DMS79 (cell line): ENCODE results near the gene CCDC88C.
A peak's percentile ranks its signal among the peaks of the same experiment; 100 is the strongest.

Experiments used
- DNase-seq: peaks from one replicate; lab custom pipeline; 2025; lab: John Stamatoyannopoulos, UW

CCDC88C gene

DNA sequence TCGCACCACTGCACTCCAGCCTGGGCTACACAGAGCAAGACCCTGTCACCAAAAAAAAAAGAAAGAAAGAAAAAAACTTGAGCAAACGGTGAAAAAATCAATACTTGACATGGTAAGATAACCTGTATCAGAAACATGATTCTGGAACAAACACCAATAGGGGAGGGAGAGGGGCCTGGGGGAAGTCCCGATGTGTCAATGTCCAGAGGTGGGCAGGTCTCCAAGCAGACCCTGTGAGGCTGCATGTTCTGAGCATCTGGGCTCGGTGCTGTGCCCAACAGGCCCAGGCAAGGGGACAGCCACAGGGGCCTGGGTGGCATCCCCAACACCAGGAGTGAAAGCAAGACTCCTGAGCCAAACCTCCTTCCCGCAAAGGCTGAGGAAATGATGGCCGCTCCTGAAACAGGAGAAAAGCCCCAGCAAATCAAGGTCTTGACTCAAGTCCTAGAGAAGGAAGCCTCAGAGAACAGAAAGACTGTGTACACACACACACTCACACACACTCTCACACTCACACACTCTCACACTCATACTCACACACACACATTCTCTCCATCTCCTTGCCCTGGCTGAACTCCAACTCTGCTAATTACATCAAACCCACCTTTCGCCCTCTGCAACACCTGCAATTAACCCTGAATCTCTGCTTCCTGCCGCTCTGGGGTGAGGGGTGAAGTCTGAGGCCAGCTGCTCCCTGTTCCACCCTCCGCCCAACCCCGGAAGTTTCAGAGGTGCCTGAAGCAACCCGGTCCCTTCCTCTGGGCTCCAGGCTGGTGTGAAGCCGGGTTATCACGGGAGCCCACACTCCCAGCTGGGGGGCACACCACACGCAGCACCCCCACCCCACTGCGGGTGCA is 20.4 kb downstream of the CCDC88C start:
- peak; percentile 42 for DNase-seq

- DNase-seq = peak; percentile 81
These were observed 21.5 kb downstream of the CCDC88C start for GRCh38 chr14:91396013-91396660.

- no peak for DNase-seq
These were observed 22.2 kb downstream of the CCDC88C start for GRCh38 chr14:91395466-91395865.

- no peak for DNase-seq
These were observed 23.2 kb downstream of the CCDC88C start for GRCh38 chr14:91394105-91395081.

DNA sequence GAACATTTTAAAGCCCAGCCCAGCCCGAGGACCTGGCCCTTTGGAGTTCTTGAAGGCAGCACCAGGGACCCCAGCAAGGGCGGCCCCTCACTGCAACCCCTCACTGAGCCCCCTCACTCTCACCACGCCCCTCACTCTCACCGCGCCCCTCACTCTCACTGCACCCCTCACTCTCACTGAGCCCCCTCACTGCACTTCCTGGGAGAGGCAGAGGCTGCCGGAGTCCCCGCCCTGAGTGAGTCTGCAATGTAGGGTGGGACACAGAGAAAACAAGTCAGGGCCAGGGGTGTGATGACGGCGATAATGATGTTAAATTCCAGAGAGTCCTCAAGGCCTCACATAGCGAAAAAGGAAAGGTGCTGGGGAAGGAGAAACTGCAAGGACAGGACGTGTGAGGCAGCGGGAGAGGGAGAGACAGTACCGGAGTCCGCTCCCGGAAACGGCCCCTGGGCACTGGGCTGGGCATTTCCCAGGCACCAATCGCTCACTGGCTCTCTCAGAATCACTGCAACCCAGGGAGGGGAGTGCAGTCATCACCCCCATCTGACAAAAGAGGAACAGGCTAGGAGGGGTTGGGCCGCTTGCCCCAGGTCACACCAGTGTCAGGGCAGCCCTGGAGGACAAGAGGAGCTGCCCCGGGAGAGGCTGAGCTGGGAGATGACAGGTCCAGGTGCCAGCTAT is 24.9 kb downstream of the CCDC88C start:
- DNase-seq = no peak

- peak; percentile 89 for DNase-seq
These were observed 27.3 kb downstream of the CCDC88C start for GRCh38 chr14:91390165-91390778.

DNA sequence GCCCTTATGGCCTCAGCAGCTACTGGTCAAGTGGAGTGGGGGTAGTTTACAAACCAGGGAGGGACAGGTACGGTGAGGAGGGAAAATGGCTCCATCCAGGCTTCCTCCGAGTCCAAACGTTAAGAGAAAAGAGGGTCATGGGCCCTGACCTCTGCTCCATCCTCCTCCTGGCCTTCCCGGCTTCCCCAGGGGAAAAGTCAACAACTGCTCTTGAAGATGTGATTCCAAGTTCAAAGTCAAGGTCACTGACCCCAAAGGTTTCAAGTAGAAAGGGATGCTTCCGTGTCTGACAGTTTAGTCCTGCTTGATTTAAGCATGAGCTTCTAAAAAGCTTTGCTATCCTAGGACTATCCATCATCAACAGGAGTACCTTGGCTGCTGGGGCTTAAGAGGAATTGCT is 28.5 kb downstream of the CCDC88C start:
- DNase-seq = no peak

GRCh38 chr14:91388551-91388975 is 29.1 kb downstream of the CCDC88C start:
- no peak for DNase-seq

DNA sequence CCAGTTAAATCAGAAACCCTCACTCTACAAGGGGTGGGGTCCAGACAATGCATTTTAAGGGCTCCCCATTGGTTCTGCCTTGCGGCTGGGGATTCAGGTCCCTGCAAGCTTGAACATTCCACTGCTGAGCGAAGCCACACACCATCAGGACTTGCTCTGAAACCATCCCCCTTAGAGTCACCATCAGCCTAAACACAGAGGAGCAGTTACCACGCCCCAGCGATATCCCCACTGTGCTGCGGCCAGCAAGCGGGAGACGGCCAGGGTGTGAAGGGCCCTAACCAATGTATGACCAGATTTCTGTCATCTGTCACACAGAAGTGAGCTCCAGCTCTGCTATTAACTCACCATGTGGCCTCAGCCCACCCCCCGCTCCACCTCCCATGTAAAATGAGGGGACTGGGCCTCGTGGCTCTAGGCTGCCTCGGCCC is 29.7 kb downstream of the CCDC88C start:
- DNase-seq = no peak

GRCh38 chr14:91387169-91387835 is 30.3 kb downstream of the CCDC88C start:
- DNase-seq = peak; percentile 91

DNA sequence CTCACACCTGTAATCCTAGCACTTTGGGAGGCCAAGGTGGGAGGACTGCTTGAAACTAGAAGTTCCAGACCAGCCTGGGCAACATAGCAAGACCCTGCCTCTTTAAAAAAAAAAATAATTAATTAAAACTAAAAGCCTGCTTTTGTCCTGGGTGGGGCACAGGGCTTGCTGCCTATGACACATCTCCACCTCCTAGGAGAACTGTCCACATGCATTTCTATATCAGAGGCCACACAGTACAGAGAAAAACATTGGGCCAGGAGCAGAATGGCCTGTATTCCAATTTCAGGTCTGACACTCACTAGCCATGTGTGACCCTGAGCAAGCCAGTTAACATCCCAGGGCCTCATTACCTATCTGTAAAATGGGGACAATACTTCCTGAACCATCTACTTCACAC is 31.9 kb downstream of the CCDC88C start:
- DNase-seq = no peak

- DNase-seq = no peak
These were observed 32.4 kb downstream of the CCDC88C start for GRCh38 chr14:91385224-91385623.

GRCh38 chr14:91383439-91383838 is 34.2 kb downstream of the CCDC88C start:
- DNase-seq = peak; percentile 37

- no peak for DNase-seq
These were observed 35.6 kb downstream of the CCDC88C start for GRCh38 chr14:91381801-91382670.

GRCh38 chr14:91380610-91381371 is 36.8 kb downstream of the CCDC88C start:
- peak; percentile 94 for DNase-seq

DNA sequence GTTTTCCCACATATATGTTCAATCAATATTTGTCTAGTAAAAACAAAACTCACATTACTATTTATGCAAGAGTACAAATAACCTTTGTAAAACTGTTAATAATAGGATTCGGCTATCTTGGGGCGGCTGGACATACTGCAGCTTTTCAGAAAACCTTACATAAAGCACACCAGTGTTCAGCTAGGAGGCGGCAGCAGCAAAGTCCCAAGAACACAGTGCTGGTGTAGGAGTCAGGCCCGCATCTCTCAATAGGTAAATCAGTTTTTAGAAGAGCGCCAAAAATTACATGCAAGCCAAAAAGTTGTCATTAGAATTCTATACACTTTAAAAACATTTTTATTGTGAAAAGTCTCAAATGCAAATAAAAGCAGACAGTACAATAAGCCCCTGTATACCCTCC is 37.5 kb downstream of the CCDC88C start:
- DNase-seq = no peak

DNA sequence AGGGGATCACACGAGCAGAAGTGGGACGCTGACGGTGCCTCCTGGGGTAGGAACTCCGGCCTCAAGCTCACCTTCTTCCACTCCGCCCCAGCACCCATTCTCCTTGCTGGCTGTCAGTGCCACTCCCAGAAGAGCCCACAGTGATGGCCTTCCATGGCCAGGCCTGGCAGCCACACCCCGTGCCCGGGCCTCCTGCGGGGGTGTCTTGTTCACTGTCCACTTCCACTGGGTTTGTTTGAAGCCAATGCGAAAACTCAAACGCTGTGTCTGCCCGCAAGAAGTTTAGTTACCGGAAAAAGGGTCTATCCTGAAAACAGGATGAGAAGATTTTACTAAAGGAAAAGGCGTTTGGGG is 38.1 kb downstream of the CCDC88C start:
- DNase-seq = no peak

DNA sequence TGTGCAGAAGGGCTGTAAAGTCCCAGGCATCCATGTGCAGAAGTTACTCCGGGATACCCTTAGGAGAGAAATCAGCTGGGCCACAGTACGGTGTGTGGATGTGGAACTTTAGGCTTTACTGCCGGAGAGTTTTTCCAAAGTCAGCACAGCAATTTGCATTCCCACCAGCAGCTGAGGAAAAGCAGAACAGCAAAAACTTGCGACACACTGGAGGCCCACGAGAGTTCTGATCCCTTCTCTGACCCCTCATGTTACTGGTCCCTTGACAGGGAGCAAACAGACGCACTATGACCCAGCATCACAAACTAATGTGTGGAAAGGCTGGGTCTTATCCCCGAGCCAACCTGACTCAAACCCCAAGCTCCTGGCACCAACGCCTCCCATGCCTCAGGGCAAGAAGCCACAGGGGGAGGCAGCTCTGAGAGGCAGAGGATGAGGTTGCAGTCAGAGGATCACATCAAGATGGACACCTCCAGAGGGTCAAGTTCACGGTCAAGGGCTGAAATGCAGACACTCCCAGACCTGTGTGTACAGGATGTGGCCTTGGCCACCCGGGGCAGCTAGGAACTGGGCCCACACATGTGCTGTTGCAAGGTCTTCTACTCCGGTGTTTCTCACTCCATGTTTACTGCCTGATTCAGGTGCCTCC is 38.6 kb downstream of the CCDC88C start:
- DNase-seq = no peak
